Left colon (tissue), 2 donors: ENCODE data around the gene ERN2. TPM values are rescaled to one million over a fixed set of nuclear protein-coding genes. Genes with fewer than 3 reads are reported as not detected.

ENCODE experiments used
- ATAC-seq: fragments of 200-7000 bp; cut with Tn5 transposase; one replicate; pipeline ENCODE4 v1.9.1; 2020; ENCODE audit warnings: mild to moderate bottlenecking, moderate library complexity
- DNase-seq, 2 donors: peaks; one replicate each; pipeline ENCODE4 v3.0.0-alpha.2; 2020
- intact Hi-C, 2 donors: fragments of 100-400 bp; cut with DNase I in 1 of 2; cut with micrococcal nuclease in 1 of 2; formaldehyde crosslinking; loops; one replicate each; pipeline versions ENCODE4 v1.11.2 to v1.14.0; 2022; cut with DNase I, micrococcal nuclease
- total RNA-seq, 2 donors: library from RNA; stranded (reverse); fragmentation: NEBNext Ultra II Directional; extraction: Animal tissue kit (Norgen Biotek cat#: 25700); gene quantifications; one replicate each; pipeline ENCODE4 v1.2.1, GENCODE V29; 2021
- donor health status: DM: no; HTN: no; CAD: no.
- donor health status: DM: yes; HTN: yes; CAD: no.

Gene ERN2
- total RNA-seq, 2 donors from 2014 or later, result 140 to 199 TPM

DNA sequence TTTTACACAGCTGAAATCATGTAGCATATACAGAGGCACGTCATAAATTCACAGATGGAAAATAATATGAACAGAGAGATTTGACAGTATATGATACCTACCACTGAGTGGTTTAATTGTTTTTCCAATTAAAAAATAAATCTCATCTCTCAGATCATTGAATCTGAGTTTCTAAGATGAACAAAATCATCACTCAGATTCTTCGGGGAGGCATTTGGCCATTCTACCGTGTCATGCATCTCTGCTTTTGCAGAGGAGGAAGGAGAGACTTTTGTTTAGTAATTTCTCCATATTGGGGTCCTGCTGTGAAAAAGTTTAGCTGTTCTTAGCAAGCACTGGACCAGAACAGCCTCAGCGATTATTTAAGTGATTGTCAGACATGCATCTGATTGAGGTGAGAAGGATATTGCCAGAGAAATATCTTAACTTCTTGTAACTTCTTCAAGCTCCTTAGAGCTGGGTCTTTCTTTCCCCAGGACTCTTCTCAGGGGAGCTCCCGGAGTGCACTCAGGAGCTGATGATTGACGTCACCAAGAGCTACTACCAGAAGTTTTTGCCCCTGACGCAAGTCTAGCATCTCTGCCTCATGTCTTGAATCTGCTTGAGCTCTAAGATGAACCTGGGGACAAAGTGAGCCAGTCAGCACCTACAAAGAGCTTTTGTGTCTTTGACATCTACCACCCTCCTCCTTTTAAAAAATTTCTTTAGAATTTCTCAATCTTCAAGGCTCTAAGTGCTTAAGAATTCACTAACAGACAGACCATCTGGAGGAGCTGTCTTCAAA is 46.3 kb downstream of the ERN2 start:
- ATAC-seq (no peak), DNase-seq (no peak)
- intact Hi-C loops, result no loop called here

- DNase-seq (no peak), ATAC-seq (no peak)
- intact Hi-C loops, result no loop called here
Observed at GRCh38 chr16:23663918-23664317, 49.1 kb downstream of the ERN2 start.

GRCh38 chr16:23651943-23652468 is 61.0 kb downstream of the ERN2 start:
- DNase-seq (no peak), ATAC-seq (no peak)
- intact Hi-C loops, result no loop called here

DNA sequence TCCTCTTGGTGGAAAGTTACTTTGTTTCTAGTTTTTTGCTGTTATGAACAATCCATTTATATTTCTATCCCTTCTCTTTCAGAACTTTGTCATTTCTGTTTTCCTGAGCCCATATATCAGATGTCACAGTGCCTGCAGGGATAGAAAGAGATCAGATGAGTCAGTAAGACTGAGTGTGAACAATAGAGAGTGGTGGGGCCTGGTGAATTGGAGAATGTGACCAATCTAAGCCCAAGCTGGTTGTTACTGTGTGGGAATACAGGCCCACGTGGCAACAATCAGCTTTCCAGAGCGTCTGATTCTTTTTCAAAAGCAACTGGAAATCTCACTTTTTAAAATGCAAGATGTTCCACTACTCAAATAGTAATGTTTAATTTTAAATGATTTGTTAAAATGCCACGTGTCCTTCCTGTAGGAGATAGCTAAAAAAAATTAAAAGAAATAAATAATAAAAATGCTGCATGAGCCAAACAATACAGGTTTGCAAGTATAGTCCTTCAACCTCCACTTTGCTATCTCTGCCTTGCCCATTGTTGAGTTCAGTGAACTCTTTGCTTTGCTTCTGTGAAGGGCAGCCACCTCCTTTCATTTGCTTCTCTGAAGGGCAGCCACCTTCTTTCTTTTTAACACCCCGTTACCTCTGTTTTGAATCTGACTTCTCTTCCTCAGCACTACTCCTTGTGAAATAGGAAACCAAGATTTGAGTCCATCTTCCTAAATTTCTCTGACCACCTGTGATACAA is 62.2 kb downstream of the ERN2 start:
- intact Hi-C loops, result no loop called here
- no peak for DNase-seq
- no peak for ATAC-seq

DNA sequence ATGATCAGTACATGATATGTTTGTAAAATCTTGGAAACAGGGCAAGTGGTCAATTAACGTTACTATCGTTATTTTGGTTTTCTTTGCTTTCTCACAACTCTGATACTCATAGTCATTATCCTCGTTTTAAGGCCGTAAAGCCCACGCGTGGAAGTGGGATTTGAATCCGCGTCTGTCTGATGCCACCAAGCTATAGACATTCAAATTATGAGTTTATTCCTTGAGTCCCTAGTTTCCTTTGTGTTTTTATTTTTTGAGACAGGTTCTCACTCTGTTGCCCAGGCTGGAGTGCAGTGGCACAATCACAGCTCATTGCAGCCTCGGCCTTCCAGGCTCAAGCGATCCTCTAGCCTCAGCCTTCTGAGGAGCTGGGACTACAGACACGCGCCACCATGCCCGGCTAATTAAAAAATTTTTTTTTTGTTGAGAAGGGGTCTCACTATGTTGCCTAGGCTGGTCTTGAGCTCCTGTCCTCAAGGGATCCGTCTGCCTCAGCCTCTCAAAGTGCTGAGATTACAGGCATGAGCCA is 70.7 kb downstream of the ERN2 start:
- ATAC-seq (no peak), DNase-seq (no peak)
- intact Hi-C loops, result no loop called here

- intact Hi-C loops, result no loop called here
- ATAC-seq (peak; percentile 98), DNase-seq (peak; percentile 92 to 94)
Observed at GRCh38 chr16:23640931-23641765, 71.9 kb downstream of the ERN2 start, which contains the start of the genes DCTN5 and PALB2. Gene DCTN5, plus strand, starts transcription at chr16:23641466. Its CDS starts 77 bp downstream, at chr16:23641543. Gene PALB2, minus strand, starts transcription at chr16:23641310. Its CDS starts 153 bp downstream, at chr16:23641157.

DNA sequence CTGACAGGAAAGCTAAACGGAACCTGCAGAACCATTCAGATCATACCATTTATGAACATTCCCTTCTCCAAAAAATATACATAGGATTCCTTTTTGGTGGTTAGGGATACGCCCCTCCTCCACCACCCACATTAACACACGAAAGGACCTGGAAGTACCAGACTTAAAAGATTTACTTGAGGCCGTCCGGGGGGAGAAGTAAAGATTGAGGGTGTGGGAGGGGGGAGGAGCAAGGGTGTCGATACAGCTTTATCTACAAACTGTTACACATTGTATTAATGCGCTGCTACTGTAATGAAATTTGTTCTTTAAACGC is 72.4 kb downstream of the ERN2 start:
- DNase-seq (no peak), ATAC-seq (no peak)
- intact Hi-C loops, result no loop called here

Other genes with a start within 250 kb of the ERN2 start
- 10 to 100 TPM; 42.6 to 45.3 TPM for gene GGA2, start 202.7 kb downstream of the ERN2 start, total RNA-seq
- gene EARS2, start 155.9 kb downstream of the ERN2 start, total RNA-seq, result 10 to 100 TPM; 15.4 to 17.2 TPM
- gene UBFD1, start 155.5 kb downstream of the ERN2 start, total RNA-seq, result 10 to 100 TPM; 26.5 to 27.7 TPM
- gene NDUFAB1, start 116.9 kb downstream of the ERN2 start, total RNA-seq, result 100 to 1,000 TPM; 100 to 136 TPM
- gene PALB2, start 71.9 kb downstream of the ERN2 start, total RNA-seq, result 1 to 10 TPM; 6.8 to 8.9 TPM
- 10 to 100 TPM; 78.7 to 81.3 TPM for gene DCTN5, start 71.8 kb downstream of the ERN2 start, total RNA-seq
- gene PLK1, start 34.3 kb downstream of the ERN2 start, total RNA-seq, result 10 to 100 TPM in 1 of 2 donors, 1 to 10 TPM in 1; 6.6 to 15.6 TPM
- 100 to 1,000 TPM; 171 to 227 TPM for gene CHP2, start 41.8 kb upstream of the ERN2 start, total RNA-seq
- 1 to 10 TPM; 3.8 to 7.3 TPM for gene PRKCB, start 122.8 kb upstream of the ERN2 start, total RNA-seq